BE2C (cell line): ENCODE results near the gene NUBPL.

Source experiments
- DNase-seq: peaks from one replicate; pipeline ENCODE4 v3.0.0-alpha.2; 2020
- H3K27me3 ChIP-seq: fragments of 250-450 bp; sonication (Bioruptor Pico); 2 replicates; pipeline ENCODE4 v1.5.1; 2020; ENCODE audit warnings: mild to moderate bottlenecking
- H3K36me3 ChIP-seq: fragments of 250-450 bp; sonication (Bioruptor Pico); 2 replicates; pipeline ENCODE4 v1.5.1; 2020; ENCODE audit warnings: mild to moderate bottlenecking
- H3K4me1 ChIP-seq: fragments of 250-450 bp; sonication (Bioruptor Pico); 2 replicates; pipeline ENCODE4 v1.5.1; 2020
- H3K4me3 ChIP-seq: 2 replicates; pipeline ENCODE4 v1.5.1; 2011; ENCODE audit warnings: low read depth, low read length
- H3K9me3 ChIP-seq: fragments of 250-450 bp; sonication (Bioruptor Pico); 2 replicates; pipeline ENCODE4 v1.5.1; 2020
- TF ChIP-seq, protein P1 (sequence below): IDR thresholded peaks from 2 replicates; pipeline ENCODE4 v1.5.1; 2012; ENCODE audit warnings: mild to moderate bottlenecking, low read depth, low read length

Gene NUBPL

GRCh38 chr14:31578792-31579501 is 17.7 kb downstream of the NUBPL start:
- Histone ChIP-seq H3K27me3 (no peaks in the 10 kb centered on the region), H3K36me3 (no peaks in the 10 kb centered on the region), H3K4me1 (peaks cover 3% of the 10 kb centered on the region), H3K4me3 (no peak overlapping the region), H3K9me3 (no peaks in the 10 kb centered on the region)
- TF ChIP-seq, protein P1, sequence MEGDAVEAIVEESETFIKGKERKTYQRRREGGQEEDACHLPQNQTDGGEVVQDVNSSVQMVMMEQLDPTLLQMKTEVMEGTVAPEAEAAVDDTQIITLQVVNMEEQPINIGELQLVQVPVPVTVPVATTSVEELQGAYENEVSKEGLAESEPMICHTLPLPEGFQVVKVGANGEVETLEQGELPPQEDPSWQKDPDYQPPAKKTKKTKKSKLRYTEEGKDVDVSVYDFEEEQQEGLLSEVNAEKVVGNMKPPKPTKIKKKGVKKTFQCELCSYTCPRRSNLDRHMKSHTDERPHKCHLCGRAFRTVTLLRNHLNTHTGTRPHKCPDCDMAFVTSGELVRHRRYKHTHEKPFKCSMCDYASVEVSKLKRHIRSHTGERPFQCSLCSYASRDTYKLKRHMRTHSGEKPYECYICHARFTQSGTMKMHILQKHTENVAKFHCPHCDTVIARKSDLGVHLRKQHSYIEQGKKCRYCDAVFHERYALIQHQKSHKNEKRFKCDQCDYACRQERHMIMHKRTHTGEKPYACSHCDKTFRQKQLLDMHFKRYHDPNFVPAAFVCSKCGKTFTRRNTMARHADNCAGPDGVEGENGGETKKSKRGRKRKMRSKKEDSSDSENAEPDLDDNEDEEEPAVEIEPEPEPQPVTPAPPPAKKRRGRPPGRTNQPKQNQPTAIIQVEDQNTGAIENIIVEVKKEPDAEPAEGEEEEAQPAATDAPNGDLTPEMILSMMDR = no peak
- DNase-seq = no peak

DNA sequence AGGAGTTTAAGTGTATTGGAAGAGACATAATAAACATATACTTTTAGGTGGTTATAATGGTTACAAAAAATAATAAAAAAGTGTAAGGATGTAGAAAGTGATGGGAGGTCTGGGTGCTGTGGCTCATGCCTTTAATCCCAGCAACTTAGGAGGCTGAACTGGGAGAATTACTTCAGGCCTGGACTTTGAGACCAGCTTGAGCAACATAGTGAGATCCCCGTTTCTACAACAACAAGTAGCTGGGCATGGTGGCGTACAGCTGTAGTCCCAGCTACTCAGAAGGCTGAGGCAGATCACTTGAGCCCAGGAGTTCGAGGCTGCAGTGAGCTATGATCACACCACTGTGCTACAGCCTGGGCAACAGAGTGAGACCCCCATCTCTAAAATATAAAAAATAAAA is 19.0 kb downstream of the NUBPL start:
- Histone ChIP-seq H3K9me3 (no peaks in the 10 kb centered on the region), H3K36me3 (no peaks in the 10 kb centered on the region), H3K4me3 (no peak overlapping the region), H3K4me1 (peaks cover 3% of the 10 kb centered on the region), H3K27me3 (no peaks in the 10 kb centered on the region)
- no peak for DNase-seq
- TF ChIP-seq, protein P1 = no peak

DNA sequence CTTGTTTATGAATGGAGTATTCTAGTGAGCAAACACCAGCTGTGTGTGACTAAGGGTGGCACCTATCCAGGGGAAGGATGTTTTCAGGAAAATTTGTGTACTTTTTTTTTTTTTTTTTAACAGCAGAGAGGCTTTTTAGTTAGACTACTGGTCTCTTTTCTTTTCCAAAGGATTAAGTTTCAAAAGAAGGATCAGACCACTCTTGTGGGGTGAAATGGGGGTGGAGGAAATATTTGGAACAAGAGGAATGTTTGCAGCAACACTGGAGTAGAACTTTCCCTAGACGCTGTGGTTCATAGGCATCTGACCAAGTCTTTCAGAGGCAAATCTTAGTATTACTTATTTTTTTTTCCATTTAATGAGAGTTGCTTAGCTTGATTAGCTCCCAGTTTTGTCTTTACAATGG is 21.1 kb downstream of the NUBPL start:
- no peak for DNase-seq
- H3K4me1 ChIP-seq = peaks cover 3% of the 10 kb centered on the region
- H3K36me3 ChIP-seq = no peaks in the 10 kb centered on the region
- H3K9me3 ChIP-seq = no peaks in the 10 kb centered on the region
- H3K27me3 ChIP-seq = no peaks in the 10 kb centered on the region
- no peak overlapping the region for H3K4me3 ChIP-seq
- TF ChIP-seq, protein P1 = no peak

GRCh38 chr14:31582836-31583452 is 21.7 kb downstream of the NUBPL start:
- no peaks in the 10 kb centered on the region for H3K27me3 ChIP-seq
- no peaks in the 10 kb centered on the region for H3K9me3 ChIP-seq
- peaks cover 3% of the 10 kb centered on the region for H3K4me1 ChIP-seq
- H3K36me3 ChIP-seq = no peaks in the 10 kb centered on the region
- H3K4me3 ChIP-seq = no peak overlapping the region
- TF ChIP-seq, protein P1 = no peak
- no peak for DNase-seq

DNA sequence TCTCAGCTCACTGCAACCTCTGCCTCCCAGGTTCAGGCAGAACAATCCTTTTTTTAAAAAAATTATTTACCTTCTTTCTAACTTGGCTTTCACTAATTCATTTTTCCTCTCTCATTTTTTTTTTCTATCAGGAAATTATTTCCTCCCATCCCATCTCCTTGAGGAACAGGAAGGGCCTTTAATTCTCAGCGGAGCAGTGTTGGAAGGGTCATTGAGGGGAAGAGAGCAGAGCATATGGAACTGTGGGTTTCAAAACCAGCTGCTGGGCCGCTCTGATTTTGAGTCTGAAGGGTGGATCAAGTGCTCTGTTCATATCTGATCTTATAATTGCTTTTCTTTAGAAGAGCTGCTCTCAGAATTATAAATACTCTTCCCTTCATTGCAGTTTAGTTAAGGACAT is 29.0 kb downstream of the NUBPL start:
- H3K4me3 ChIP-seq = no peak overlapping the region
- H3K36me3 ChIP-seq = no peaks in the 10 kb centered on the region
- H3K4me1 ChIP-seq = no peaks in the 10 kb centered on the region
- no peaks in the 10 kb centered on the region for H3K9me3 ChIP-seq
- no peaks in the 10 kb centered on the region for H3K27me3 ChIP-seq
- TF ChIP-seq, protein P1 = no peak
- no peak for DNase-seq

- no peak overlapping the region for H3K4me3 ChIP-seq
- H3K36me3 ChIP-seq = no peaks in the 10 kb centered on the region
- TF ChIP-seq, protein P1 = no peak
- H3K4me1 ChIP-seq = no peaks in the 10 kb centered on the region
- DNase-seq = no peak
- no peaks in the 10 kb centered on the region for H3K9me3 ChIP-seq
- no peaks in the 10 kb centered on the region for H3K27me3 ChIP-seq
Measured at GRCh38 chr14:31592122-31592521, 30.9 kb downstream of the NUBPL start.
